CD14-positive monocyte (primary cell): ENCODE measurements around the gene EEPD1. TPM values are rescaled to one million over a fixed set of nuclear protein-coding genes. Genes with fewer than 3 reads are reported as not detected.

Experiments used
- DNase-seq, 3 donors: peaks; one replicate each; pipeline ENCODE4 v3.0.0-alpha.2; 2011 to 2022
- H2AFZ ChIP-seq: 2 replicates; pipeline ENCODE4 v1.6.0; 2012; ENCODE audit warnings: mild to moderate bottlenecking, low read depth, low read length, inconsistent platforms; ENCODE audit not compliant: insufficient read depth, poor library complexity, severe bottlenecking
- H3K27ac ChIP-seq, 2 donors: 1 replicate in 1 of 2; 2 replicates in 1 of 2; pipeline ENCODE4 v1.5.1; 2012 to 2013; ENCODE audit warnings: low read length in 2 of 2, control low read depth in 1 of 2, inconsistent platforms in 1 of 2, low read depth in 1 of 2, mild to moderate bottlenecking in 1 of 2
- H3K27me3 ChIP-seq, 2 donors: one replicate each; pipeline versions ENCODE4 v1.6.0 to v1.6.1; 2011 to 2013; ENCODE audit warnings: low read length in 2 of 2; ENCODE audit not compliant: control insufficient read depth in 2 of 2, insufficient read depth in 2 of 2
- H3K36me3 ChIP-seq, 2 donors: replicated peaks in 1 of 2; 1 replicate in 1 of 2; 2 replicates in 1 of 2; pipeline versions ENCODE4 v1.5.1 to v1.6.1; 2012 to 2013; ENCODE audit warnings: low read length in 2 of 2, control low read depth in 1 of 2, inconsistent platforms in 1 of 2, mild to moderate bottlenecking in 1 of 2; ENCODE audit not compliant: insufficient read depth in 2 of 2, control insufficient read depth in 1 of 2
- H3K4me1 ChIP-seq, 2 donors: 1 replicate in 1 of 2; 2 replicates in 1 of 2; pipeline versions ENCODE4 v1.5.1 to v1.6.1; 2012 to 2013; ENCODE audit warnings: low read length in 2 of 2, control low read depth in 1 of 2, inconsistent platforms in 1 of 2, mild to moderate bottlenecking in 1 of 2, moderate library complexity in 1 of 2; ENCODE audit not compliant: insufficient read depth in 2 of 2, control insufficient read depth in 1 of 2
- H3K4me2 ChIP-seq: replicated peaks from 2 replicates; pipeline ENCODE3; 2012; ENCODE audit warnings: low read length, moderate library complexity, mild to moderate bottlenecking; ENCODE audit not compliant: poor library complexity, severe bottlenecking; ENCODE audit errors: extremely low read depth
- H3K4me3 ChIP-seq, 3 experiments: fragments of 200-600 bp in 1 of 3; sonication (generic) in 1 of 3; replicated peaks in 1 of 3; 1 replicate in 2 of 3; 2 replicates in 1 of 3; pipeline ENCODE4 v1.5.1; 2011 to 2013; ENCODE audit warnings: low read length in 3 of 3, mild to moderate bottlenecking in 3 of 3, control low read depth in 2 of 3, low read depth in 2 of 3, inconsistent platforms in 1 of 3, moderate library complexity in 1 of 3
- H3K79me2 ChIP-seq: 2 replicates; pipeline ENCODE4 v1.6.0; 2012; ENCODE audit warnings: mild to moderate bottlenecking, control low read depth, inconsistent platforms, low read length, moderate library complexity; ENCODE audit not compliant: insufficient read depth
- H3K9ac ChIP-seq: 2 replicates; pipeline ENCODE4 v1.6.0; 2017; ENCODE audit warnings: low read length, mild to moderate bottlenecking; ENCODE audit not compliant: insufficient read depth, poor library complexity, severe bottlenecking
- H3K9me3 ChIP-seq, 2 donors: replicated peaks in 1 of 2; 1 replicate in 1 of 2; 2 replicates in 1 of 2; pipeline versions ENCODE4 v1.5.1 to v1.6.1; 2012 to 2013; ENCODE audit warnings: low read length in 2 of 2, control low read depth in 1 of 2; ENCODE audit not compliant: control insufficient read depth in 1 of 2, insufficient read depth in 1 of 2
- H4K20me1 ChIP-seq: 2 replicates; pipeline ENCODE4 v1.6.0; 2012; ENCODE audit warnings: mild to moderate bottlenecking, low read length, control low read depth, moderate library complexity; ENCODE audit not compliant: insufficient read depth
- H3K27ac Mint-ChIP-seq, 7 donors: one replicate each; pipeline ENCODE4 v1.8.0; 2020; ENCODE audit warnings: mild to moderate bottlenecking in 7 of 7, mixed read lengths in 7 of 7, moderate library complexity in 6 of 7, inconsistent platforms in 2 of 7
- H3K27me3 Mint-ChIP-seq, 3 donors: one replicate each; pipeline ENCODE4 v1.8.0; 2021 to 2022; ENCODE audit warnings: low read depth in 3 of 3, mild to moderate bottlenecking in 3 of 3, mixed read lengths in 3 of 3, moderate library complexity in 3 of 3, inconsistent platforms in 1 of 3
- H3K36me3 Mint-ChIP-seq, 2 donors: one replicate each; pipeline ENCODE4 v1.8.0; 2020; ENCODE audit warnings: mixed read lengths in 2 of 2, inconsistent platforms in 1 of 2, mild to moderate bottlenecking in 1 of 2
- H3K4me1 Mint-ChIP-seq: one replicate; pipeline ENCODE4 v1.8.0; 2020; ENCODE audit warnings: mild to moderate bottlenecking, mixed read lengths
- H3K4me3 Mint-ChIP-seq, 2 donors: one replicate each; pipeline ENCODE4 v1.8.0; 2020; ENCODE audit warnings: mild to moderate bottlenecking in 2 of 2, mixed read lengths in 2 of 2, moderate library complexity in 1 of 2
- H3K9me3 Mint-ChIP-seq, 7 donors: one replicate each; pipeline ENCODE4 v1.8.0; 2020 to 2022; ENCODE audit warnings: mixed read lengths in 7 of 7, mild to moderate bottlenecking in 6 of 7, moderate library complexity in 6 of 7, inconsistent platforms in 2 of 7
- CTCF ChIP-seq: fragments of 200-600 bp; IDR thresholded peaks from one replicate; pipeline ENCODE4 v1.8.0; 2022; ENCODE audit warnings: antibody characterized with exemption, mild to moderate bottlenecking
- WGBS: methylation state at CpG from one replicate; pipeline ENCODE4 v1.1.5; 2013; ENCODE audit warnings: missing lambda C conversion rate; ENCODE audit not compliant: insufficient coverage; 5-methylcytosine and 5-hydroxymethylcytosine counted together
- intact Hi-C, 2 donors: fragments of 100-400 bp; cut with micrococcal nuclease; formaldehyde crosslinking; loops; one replicate each; pipeline versions ENCODE4 v1.15.0 to v1.15.1; 2023
- polyA plus RNA-seq, 3 donors: library from polyadenylated mRNA; depleted of rRNA in 1 of 3; unstranded in 2 of 3; stranded (reverse) in 1 of 3; fragments of 300-500 nt in 2 of 3; fragments of >200 nt in 1 of 3; fragmentation: Illumina TruSeq in 2 of 3; gene quantifications; 1 replicate in 2 of 3; 2 replicates in 1 of 3; pipeline ENCODE4 v1.2.3, GENCODE V29; 2012 to 2021

EEPD1 gene
- polyA plus RNA-seq, 3 donors: 8.6 to 14.4 (median 12.6) TPM

DNA sequence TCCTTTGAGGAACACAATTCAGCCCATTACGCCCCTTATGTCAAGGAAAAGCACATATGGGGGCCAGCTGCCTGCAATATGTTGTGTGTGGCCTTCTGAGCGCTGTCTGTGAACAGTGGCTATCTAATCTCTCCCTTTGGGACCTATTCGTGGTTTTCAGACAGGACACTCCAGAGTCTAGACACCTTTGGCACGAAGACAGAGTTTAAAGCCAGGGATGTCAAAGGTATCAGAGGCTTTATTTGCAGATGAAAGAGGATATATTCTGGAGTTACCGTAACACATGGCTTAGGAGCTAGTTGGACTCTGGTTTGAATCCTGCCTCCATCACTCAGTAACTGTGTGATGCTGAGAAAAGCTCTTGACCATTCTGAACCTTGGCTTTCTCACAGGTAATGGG lies 14.8 kb upstream of the EEPD1 start:
- H3K79me2 ChIP-seq: no peaks in the 10 kb centered on the region
- intact Hi-C loops: no loop called here
- H2AFZ ChIP-seq: no peak overlapping the region
- Mint-ChIP-seq H3K27ac (no peak overlapping the region), H3K9me3 (peaks cover 2 to 11% (median 5%) of the 10 kb centered on the region in 7 donors), H3K27me3 (peaks cover 0 to 2% (median 0%) of the 10 kb centered on the region in 3 donors), H3K36me3 (no peaks in the 10 kb centered on the region), H3K4me1 (peaks cover 2% of the 10 kb centered on the region), H3K4me3 (no peak overlapping the region)
- no peaks in the 10 kb centered on the region for H3K36me3 ChIP-seq
- WGBS: 90% methylated on average over 3 of the region's 5 CpGs
- H4K20me1 ChIP-seq: no peaks in the 10 kb centered on the region
- no peak overlapping the region for H3K4me2 ChIP-seq
- TF ChIP-seq CTCF: no peak
- H3K9ac ChIP-seq: no peak overlapping the region
- no peak for DNase-seq
- H3K4me1 ChIP-seq: no peaks in the 10 kb centered on the region
- H3K4me3 ChIP-seq: no peak overlapping the region
- H3K9me3 ChIP-seq: no peaks in the 10 kb centered on the region
- H3K27me3 ChIP-seq: no peaks in the 10 kb centered on the region
- no peak overlapping the region for H3K27ac ChIP-seq

- no peak for TF ChIP-seq CTCF
- H3K79me2 ChIP-seq: no peaks in the 10 kb centered on the region
- no peak overlapping the region for H3K4me3 ChIP-seq
- no peaks in the 10 kb centered on the region for H4K20me1 ChIP-seq
- peaks cover 0 to 2% (median 2%) of the 10 kb centered on the region in 3 donors for H3K27me3 Mint-ChIP-seq
- intact Hi-C loops: no loop called here
- no peak for DNase-seq
- H3K4me2 ChIP-seq: no peak overlapping the region
- whole genome bisulfite sequencing: no CpG with 5 or more reads among the region's 1 CpG
- no peak overlapping the region for H3K4me3 Mint-ChIP-seq
- H3K27me3 ChIP-seq: no peaks in the 10 kb centered on the region
- no peak overlapping the region for H3K9ac ChIP-seq
- H3K36me3 Mint-ChIP-seq: no peaks in the 10 kb centered on the region
- H3K4me1 ChIP-seq: peaks cover 0 to 8% of the 10 kb centered on the region in 2 donors
- no peak overlapping the region for H3K27ac ChIP-seq
- H2AFZ ChIP-seq: no peak overlapping the region
- H3K36me3 ChIP-seq: no peaks in the 10 kb centered on the region
- peaks cover 6% of the 10 kb centered on the region for H3K4me1 Mint-ChIP-seq
- H3K9me3 Mint-ChIP-seq: peaks cover 2 to 11% (median 5%) of the 10 kb centered on the region in 7 donors
- no peaks in the 10 kb centered on the region for H3K9me3 ChIP-seq
- no peak overlapping the region for H3K27ac Mint-ChIP-seq
Measured at GRCh38 chr7:36141351-36141750, 11.7 kb upstream of the EEPD1 start.
